ENCODE measurements around the gene DCXR.

The DCXR gene

DNA sequence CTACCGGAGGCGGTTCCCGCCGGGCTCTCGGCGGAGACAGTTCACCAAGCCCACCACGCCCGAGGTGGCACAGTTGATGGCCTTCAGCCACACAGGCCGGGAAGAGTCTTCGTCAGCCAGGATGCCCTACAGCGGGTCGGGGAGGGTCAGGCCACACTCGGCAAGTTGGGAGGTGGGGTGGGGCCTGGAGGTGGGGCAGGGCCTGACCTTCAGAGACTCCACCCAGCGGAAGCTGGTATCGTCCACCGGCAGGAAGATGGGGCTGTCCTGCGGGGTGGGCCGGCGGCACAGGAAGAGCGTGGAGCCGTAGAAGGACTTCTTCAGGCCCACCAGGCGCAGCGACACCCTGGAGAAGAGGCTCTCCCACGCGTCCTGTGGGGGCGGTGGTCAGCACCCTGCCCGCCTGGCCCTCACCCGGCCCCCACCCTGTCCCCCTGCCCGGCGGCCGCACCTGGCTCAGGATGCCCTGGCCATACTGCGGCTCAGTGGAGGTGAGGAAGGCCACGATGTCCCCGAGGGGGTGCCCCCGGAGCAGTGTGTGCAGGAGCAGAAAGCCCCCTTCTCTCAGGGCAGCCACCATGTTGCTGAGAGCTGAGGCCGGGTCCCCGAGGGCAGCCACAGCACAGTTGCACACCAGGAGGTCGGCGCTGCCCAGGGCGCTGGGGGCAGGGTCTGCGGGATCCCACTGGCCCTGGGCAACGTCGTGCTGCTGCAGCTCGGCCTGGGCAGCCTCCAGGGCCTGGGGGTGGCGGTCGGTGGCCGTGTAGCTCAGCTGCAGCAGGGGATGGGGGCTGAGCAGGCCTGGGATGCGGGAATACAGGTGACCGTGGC is 47.7 kb upstream of the DCXR start:
- peak; percentile 33; the same call in 1 of the 2 replicates for TF ChIP-seq GLIS2 (tag by site-specific recombination; IDR thresholded peaks at IDR 0.05)
- TF ChIP-seq, protein P1, sequence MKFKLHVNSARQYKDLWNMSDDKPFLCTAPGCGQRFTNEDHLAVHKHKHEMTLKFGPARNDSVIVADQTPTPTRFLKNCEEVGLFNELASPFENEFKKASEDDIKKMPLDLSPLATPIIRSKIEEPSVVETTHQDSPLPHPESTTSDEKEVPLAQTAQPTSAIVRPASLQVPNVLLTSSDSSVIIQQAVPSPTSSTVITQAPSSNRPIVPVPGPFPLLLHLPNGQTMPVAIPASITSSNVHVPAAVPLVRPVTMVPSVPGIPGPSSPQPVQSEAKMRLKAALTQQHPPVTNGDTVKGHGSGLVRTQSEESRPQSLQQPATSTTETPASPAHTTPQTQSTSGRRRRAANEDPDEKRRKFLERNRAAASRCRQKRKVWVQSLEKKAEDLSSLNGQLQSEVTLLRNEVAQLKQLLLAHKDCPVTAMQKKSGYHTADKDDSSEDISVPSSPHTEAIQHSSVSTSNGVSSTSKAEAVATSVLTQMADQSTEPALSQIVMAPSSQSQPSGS (tag by site-specific recombination; IDR thresholded peaks at IDR 0.05; ENCODE audit: low read depth), result no peak
- TF ChIP-seq, protein P2, sequence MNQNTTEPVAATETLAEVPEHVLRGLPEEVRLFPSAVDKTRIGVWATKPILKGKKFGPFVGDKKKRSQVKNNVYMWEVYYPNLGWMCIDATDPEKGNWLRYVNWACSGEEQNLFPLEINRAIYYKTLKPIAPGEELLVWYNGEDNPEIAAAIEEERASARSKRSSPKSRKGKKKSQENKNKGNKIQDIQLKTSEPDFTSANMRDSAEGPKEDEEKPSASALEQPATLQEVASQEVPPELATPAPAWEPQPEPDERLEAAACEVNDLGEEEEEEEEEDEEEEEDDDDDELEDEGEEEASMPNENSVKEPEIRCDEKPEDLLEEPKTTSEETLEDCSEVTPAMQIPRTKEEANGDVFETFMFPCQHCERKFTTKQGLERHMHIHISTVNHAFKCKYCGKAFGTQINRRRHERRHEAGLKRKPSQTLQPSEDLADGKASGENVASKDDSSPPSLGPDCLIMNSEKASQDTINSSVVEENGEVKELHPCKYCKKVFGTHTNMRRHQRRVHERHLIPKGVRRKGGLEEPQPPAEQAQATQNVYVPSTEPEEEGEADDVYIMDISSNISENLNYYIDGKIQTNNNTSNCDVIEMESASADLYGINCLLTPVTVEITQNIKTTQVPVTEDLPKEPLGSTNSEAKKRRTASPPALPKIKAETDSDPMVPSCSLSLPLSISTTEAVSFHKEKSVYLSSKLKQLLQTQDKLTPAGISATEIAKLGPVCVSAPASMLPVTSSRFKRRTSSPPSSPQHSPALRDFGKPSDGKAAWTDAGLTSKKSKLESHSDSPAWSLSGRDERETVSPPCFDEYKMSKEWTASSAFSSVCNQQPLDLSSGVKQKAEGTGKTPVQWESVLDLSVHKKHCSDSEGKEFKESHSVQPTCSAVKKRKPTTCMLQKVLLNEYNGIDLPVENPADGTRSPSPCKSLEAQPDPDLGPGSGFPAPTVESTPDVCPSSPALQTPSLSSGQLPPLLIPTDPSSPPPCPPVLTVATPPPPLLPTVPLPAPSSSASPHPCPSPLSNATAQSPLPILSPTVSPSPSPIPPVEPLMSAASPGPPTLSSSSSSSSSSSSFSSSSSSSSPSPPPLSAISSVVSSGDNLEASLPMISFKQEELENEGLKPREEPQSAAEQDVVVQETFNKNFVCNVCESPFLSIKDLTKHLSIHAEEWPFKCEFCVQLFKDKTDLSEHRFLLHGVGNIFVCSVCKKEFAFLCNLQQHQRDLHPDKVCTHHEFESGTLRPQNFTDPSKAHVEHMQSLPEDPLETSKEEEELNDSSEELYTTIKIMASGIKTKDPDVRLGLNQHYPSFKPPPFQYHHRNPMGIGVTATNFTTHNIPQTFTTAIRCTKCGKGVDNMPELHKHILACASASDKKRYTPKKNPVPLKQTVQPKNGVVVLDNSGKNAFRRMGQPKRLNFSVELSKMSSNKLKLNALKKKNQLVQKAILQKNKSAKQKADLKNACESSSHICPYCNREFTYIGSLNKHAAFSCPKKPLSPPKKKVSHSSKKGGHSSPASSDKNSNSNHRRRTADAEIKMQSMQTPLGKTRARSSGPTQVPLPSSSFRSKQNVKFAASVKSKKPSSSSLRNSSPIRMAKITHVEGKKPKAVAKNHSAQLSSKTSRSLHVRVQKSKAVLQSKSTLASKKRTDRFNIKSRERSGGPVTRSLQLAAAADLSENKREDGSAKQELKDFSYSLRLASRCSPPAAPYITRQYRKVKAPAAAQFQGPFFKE (tag by site-specific recombination; IDR thresholded peaks at IDR 0.05; ENCODE audit: borderline replicate concordance), result no peak
- TF ChIP-seq, protein P3, sequence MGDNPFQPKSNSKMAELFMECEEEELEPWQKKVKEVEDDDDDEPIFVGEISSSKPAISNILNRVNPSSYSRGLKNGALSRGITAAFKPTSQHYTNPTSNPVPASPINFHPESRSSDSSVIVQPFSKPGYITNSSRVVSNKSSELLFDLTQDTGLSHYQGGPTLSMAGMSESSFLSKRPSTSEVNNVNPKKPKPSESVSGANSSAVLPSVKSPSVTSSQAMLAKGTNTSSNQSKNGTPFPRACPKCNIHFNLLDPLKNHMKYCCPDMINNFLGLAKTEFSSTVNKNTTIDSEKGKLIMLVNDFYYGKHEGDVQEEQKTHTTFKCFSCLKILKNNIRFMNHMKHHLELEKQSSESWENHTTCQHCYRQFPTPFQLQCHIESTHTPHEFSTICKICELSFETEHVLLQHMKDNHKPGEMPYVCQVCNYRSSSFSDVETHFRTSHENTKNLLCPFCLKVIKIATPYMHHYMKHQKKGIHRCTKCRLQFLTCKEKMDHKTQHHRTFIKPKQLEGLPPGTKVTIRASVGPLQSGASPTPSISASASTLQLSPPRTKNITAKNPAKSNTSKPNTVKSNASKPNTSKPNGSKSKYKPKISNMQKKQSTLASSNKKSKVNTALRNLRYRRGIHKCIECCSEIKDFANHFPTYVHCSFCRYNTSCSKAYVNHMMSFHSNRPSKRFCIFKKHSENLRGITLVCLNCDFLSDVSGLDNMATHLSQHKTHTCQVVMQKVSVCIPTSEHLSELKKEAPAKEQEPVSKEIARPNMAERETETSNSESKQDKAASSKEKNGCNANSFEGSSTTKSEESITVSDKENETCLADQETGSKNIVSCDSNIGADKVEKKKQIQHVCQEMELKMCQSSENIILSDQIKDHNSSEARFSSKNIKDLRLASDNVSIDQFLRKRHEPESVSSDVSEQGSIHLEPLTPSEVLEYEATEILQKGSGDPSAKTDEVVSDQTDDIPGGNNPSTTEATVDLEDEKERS (tag by site-specific recombination; IDR thresholded peaks at IDR 0.05), result no peak
- TF ChIP-seq KLF8 (tag by site-specific recombination; IDR thresholded peaks at IDR 0.05), result peak; percentile 73; the same call in 1 of the 2 replicates
- H3K4me1 ChIP-seq (ENCODE audit: control insufficient read depth, insufficient read depth, low read length), result no peaks in the 10 kb centered on the region
- CTCF ChIA-PET, result interaction anchor here (0.6 kb wide), 1 partner anchor 11 kb away, joined by 3 read pairs; no protein-coding TSS in a partner anchor
- POLR2A ChIA-PET, result interaction anchor here (1.2 to 1.4 kb wide), 2 partner anchors 14 to 48 kb away, joined by 3 read pairs; partner anchors contain the start of gene DCXR
- H3K36me3 ChIP-seq (ENCODE audit: control insufficient read depth in 2 of 2, insufficient read depth in 1 of 2, low read length in 2 of 2), result peaks cover 20 to 100% of the 10 kb centered on the region in 2 experiments; a peak in 2 of 3 replicates
- no peak overlapping the region for H3K4me3 ChIP-seq (ENCODE audit: low read depth, low read length)
- H3K27ac ChIP-seq (ENCODE audit: extremely low read depth, low read depth, low read length), result 0 out of 2 replicates have a peak overlapping the region, but pooled peaks have one; percentile 24
- no peaks in the 10 kb centered on the region for H3K9me3 ChIP-seq (ENCODE audit: control insufficient read depth, insufficient read depth, low read depth, low read length)

DNA sequence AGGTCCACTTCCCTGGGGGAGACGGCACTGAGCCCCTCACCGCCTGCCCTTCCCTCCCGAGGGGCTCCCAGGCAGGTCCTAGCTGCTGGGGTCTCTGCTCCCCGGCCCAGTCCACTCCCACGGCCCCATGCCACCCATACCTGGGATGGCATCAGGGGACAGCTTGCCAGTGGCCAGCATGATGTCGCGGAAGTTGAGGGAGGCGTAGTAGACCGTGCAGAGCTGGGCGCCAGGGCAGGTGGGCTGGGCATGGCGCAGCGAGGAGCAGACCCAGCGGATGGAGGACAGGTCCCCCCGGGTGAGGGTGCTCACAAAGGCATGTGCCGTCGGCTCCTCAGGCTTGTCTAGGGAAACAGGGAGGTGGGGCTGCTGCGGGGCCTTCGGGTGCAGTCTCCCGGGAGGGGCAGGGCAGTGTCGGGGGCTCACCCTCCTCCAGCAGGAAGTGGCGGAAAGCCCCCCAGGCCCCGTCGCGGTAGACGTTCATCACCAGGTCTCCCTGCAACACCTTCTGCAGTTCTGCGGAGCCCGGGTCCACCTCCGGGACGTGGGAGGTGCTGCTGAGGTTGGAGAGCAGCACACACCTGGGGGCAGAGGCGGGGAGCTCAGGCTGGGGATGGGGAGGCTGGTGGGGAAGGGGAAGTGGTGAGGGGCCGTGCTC is 47.0 kb upstream of the DCXR start:
- Histone ChIP-seq H3K27ac (ENCODE audit: extremely low read depth, low read depth, low read length) (no peak overlapping the region), H3K4me3 (ENCODE audit: low read depth, low read length) (no peak overlapping the region), H3K4me1 (ENCODE audit: control insufficient read depth, insufficient read depth, low read length) (no peaks in the 10 kb centered on the region), H3K36me3 (ENCODE audit: control insufficient read depth in 2 of 2, insufficient read depth in 1 of 2, low read length in 2 of 2) (peaks cover 19 to 100% of the 10 kb centered on the region in 2 experiments), H3K9me3 (ENCODE audit: control insufficient read depth, insufficient read depth, low read depth, low read length) (no peaks in the 10 kb centered on the region)
- POLR2A ChIA-PET, result interaction anchor here (1.2 to 1.4 kb wide), 2 partner anchors 14 to 47 kb away, joined by 3 read pairs; partner anchors contain the start of gene DCXR
- CTCF ChIA-PET, result no interaction called here
- TF ChIP-seq, protein P4, sequence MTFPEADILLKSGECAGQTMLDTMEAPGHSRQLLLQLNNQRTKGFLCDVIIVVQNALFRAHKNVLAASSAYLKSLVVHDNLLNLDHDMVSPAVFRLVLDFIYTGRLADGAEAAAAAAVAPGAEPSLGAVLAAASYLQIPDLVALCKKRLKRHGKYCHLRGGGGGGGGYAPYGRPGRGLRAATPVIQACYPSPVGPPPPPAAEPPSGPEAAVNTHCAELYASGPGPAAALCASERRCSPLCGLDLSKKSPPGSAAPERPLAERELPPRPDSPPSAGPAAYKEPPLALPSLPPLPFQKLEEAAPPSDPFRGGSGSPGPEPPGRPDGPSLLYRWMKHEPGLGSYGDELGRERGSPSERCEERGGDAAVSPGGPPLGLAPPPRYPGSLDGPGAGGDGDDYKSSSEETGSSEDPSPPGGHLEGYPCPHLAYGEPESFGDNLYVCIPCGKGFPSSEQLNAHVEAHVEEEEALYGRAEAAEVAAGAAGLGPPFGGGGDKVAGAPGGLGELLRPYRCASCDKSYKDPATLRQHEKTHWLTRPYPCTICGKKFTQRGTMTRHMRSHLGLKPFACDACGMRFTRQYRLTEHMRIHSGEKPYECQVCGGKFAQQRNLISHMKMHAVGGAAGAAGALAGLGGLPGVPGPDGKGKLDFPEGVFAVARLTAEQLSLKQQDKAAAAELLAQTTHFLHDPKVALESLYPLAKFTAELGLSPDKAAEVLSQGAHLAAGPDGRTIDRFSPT (tag by site-specific recombination; IDR thresholded peaks at IDR 0.05), result peak; percentile 55
- no peak for TF ChIP-seq ZNF707 (tag by site-specific recombination; IDR thresholded peaks at IDR 0.05)
